Heart left ventricle (tissue), 13 donors: Measurements from ENCODE around the gene MPPE1.

ENCODE experiments used
- POLR2A ChIP-seq, 2 donors: fragments of 450-650 bp; IDR thresholded peaks; one replicate each; pipeline ENCODE4 v1.6.1; 2017; ENCODE audit warnings: antibody characterized with exemption in 2 of 2, mild to moderate bottlenecking in 2 of 2, moderate library complexity in 2 of 2
- TF ChIP-seq, protein P1 (sequence below), 12 donors: fragments of 200-600 bp; sonication (generic) in 4 of 12; IDR thresholded peaks; one replicate each; pipeline versions ENCODE4 v1.5.0 to v1.8.0; 2018 to 2022; ENCODE audit warnings: antibody characterized with exemption in 12 of 12, mild to moderate bottlenecking in 5 of 12
- donor health status: ischemic (EF 13 %, LVEDD 7.1; RV severe dilation, severe dysfunction).
- donor health status: DM: no; HTN: yes; CAD: no.
- donor health status: DM: no; HTN: no; CAD: no.
- donor health status: ischemic (EF 25% LVEDD 6.9; RV normal size, moderate dysfunction).
- donor health status: ischemic (EF 25% LVEDD 5.7; RV mildly dilated, moderate dysfunction).
- donor health status: ischemic (EF 35%, LVEDD 5.7; RV mildly dilated, moderate dysfunction).
- donor health status: nonischemic (EF 11% LVEDD 7.7; RV severe dilation, severe dysfunction).
- donor health status: DM: yes; HTN: yes; CAD: no.
- donor health status: PGD.
- donor health status: ischemic (EF 29% LVEDD 5.4; RV normal size, mild dysfunction).
- donor health status: nonischemic (EF 23%, LVEDD 6.1; RV moderate dilation, normal function).

DNA sequence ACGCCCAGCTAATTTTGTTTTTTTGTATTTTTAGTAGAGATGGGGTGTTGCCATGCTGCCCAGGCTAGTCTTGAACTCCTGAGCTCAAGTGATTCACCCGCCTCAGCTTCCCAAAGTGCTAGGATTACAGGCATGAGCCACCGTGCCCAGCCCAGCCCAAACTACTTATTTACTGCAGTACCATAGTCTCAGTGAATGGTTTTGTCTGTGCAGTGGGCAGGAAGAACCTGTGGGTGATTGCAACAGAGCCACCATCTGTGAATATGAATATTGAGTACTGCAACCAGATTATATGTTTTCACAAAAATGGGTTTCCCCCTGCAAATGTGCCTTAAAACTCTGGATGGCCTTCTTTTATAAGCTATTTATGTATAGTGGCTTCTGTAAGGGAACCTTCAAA is 9.1 kb downstream of the MPPE1 start:
- TF ChIP-seq, protein P1, sequence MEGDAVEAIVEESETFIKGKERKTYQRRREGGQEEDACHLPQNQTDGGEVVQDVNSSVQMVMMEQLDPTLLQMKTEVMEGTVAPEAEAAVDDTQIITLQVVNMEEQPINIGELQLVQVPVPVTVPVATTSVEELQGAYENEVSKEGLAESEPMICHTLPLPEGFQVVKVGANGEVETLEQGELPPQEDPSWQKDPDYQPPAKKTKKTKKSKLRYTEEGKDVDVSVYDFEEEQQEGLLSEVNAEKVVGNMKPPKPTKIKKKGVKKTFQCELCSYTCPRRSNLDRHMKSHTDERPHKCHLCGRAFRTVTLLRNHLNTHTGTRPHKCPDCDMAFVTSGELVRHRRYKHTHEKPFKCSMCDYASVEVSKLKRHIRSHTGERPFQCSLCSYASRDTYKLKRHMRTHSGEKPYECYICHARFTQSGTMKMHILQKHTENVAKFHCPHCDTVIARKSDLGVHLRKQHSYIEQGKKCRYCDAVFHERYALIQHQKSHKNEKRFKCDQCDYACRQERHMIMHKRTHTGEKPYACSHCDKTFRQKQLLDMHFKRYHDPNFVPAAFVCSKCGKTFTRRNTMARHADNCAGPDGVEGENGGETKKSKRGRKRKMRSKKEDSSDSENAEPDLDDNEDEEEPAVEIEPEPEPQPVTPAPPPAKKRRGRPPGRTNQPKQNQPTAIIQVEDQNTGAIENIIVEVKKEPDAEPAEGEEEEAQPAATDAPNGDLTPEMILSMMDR (IDR thresholded peaks at IDR 0.05), result no peak
- no peak for TF ChIP-seq POLR2A (IDR thresholded peaks at IDR 0.05)
